HCT116 (cell line): ENCODE data around the gene INPP5B. TPM values are rescaled to one million over a fixed set of nuclear protein-coding genes. Genes with fewer than 3 reads are reported as not detected.

Experiments used
- EZH2 ChIP-seq: fragments of 200-600 bp; sonication (generic); IDR thresholded peaks from 2 replicates; pipeline ENCODE4 v1.6.1; 2017; ENCODE audit warnings: antibody characterized with exemption, mixed run types
- ZBTB33 ChIP-seq: IDR thresholded peaks from 2 replicates; pipeline ENCODE4 v1.6.1; 2011; ENCODE audit warnings: mild to moderate bottlenecking, low read length, moderate library complexity; ENCODE audit not compliant: insufficient replicate concordance; ENCODE audit errors: extremely low read depth
- total RNA-seq: library from RNA; stranded (reverse); gene quantifications from one replicate; pipeline ENCODE4 v1.2.1, GENCODE V29; 2021; ENCODE audit not compliant: unreplicated experiment

INPP5B gene
- total RNA-seq, 1 experiment from 2014 or later: 20.8 TPM

DNA sequence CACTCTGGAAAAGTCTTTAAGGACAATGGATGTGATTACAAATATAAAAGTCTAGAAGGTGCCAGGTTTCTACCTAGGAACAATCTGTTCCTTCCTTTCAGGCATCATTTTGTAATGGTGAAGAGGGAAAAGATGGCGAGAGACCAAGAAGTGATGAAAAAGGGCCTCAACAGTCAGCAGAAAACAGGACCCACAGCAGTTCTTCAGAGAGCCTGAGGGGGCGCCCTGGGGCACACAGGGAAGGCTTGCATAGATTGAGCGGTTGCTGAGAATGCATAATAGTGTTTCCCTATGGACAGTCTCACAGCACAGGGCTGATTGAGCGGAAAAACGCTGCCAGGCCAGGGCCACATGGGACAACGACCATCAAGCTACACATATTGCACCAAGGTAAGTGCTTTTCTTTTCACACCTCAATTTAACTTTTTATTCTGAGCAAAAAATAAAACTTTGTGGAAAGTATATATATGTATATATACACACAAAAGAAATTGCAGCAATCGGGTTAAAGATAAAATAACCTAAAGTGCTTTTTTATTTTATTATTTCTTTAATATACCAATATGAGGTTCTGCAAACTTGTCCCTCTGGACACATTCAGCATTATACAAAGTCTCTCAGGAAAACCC lies 135.7 kb downstream of the INPP5B start (continued):
- no peak for TF ChIP-seq ZBTB33
- TF ChIP-seq EZH2: no peak

Other genes with a start within 250 kb of the INPP5B start
- 6.5 TPM for gene EPHA10, start 181.9 kb downstream of the INPP5B start, total RNA-seq
- gene MANEAL, start 153.2 kb downstream of the INPP5B start, total RNA-seq: 17.3 TPM
- gene C1orf122, start 139.3 kb downstream of the INPP5B start, total RNA-seq: 34.2 TPM
- 41.4 TPM for gene YRDC, start 138.8 kb downstream of the INPP5B start, total RNA-seq
- 21.2 TPM for gene MTF1, start 87.5 kb downstream of the INPP5B start, total RNA-seq
- 74.4 TPM for gene SF3A3, start 43.0 kb upstream of the INPP5B start, total RNA-seq
- 22.5 TPM for gene FHL3, start 58.5 kb upstream of the INPP5B start, total RNA-seq
- gene UTP11, start 65.7 kb upstream of the INPP5B start, total RNA-seq: 47.5 TPM
- gene POU3F1, start 99.7 kb upstream of the INPP5B start, total RNA-seq: not detected